NCI-H748 (cell line): ENCODE data around the gene GFAP.

Experiments
- DNase-seq: peaks from one replicate; lab custom pipeline; 2025; ENCODE audit not compliant: unreplicated experiment; lab: John Stamatoyannopoulos, UW

Gene GFAP

GRCh38 chr17:44867841-44868240, 47.5 kb downstream of the GFAP start:
- DNase-seq: no peak

GRCh38 chr17:44865931-44866330, 49.4 kb downstream of the GFAP start:
- DNase-seq: no peak

GRCh38 chr17:44865231-44865660, 50.1 kb downstream of the GFAP start:
- DNase-seq: peak; percentile 64

- DNase-seq: no peak
Measured at GRCh38 chr17:44864831-44865230, 50.5 kb downstream of the GFAP start.

- no peak for DNase-seq
Measured at GRCh38 chr17:44863061-44863918, 52.0 kb downstream of the GFAP start.

GRCh38 chr17:44862278-44862914, 52.9 kb downstream of the GFAP start:
- DNase-seq: no peak

GRCh38 chr17:44859701-44860100, 55.6 kb downstream of the GFAP start:
- DNase-seq: no peak

- DNase-seq: no peak
Measured at GRCh38 chr17:44854192-44854591, 61.1 kb downstream of the GFAP start.
